ENCODE results near the gene WNT6.

The WNT6 gene

GRCh38 chr2:218878926-218879761, 19.5 kb downstream of the WNT6 start:
- peak; percentile 79 for DNase-seq

- DNase-seq, result no peak
Observed at GRCh38 chr2:218879776-218880101, 20.1 kb downstream of the WNT6 start.

- peak; percentile 79 for DNase-seq
Observed at GRCh38 chr2:218880102-218880858, 20.7 kb downstream of the WNT6 start, which contains the start of gene WNT10A. Gene WNT10A (plus strand): TSS chr2:218880852. CDS start chr2:218880996, 144 bp downstream.

GRCh38 chr2:218880859-218881594, 21.4 kb downstream of the WNT6 start:
- DNase-seq, result peak; percentile 30

GRCh38 chr2:218881744-218882460, 22.3 kb downstream of the WNT6 start:
- no peak for DNase-seq

- no peak for DNase-seq
Observed at GRCh38 chr2:218882461-218882816, 22.8 kb downstream of the WNT6 start.

- DNase-seq, result no peak
Observed at GRCh38 chr2:218882866-218883366, 23.3 kb downstream of the WNT6 start.

- peak; percentile 60 for DNase-seq
Observed at GRCh38 chr2:218883491-218884490, 24.2 kb downstream of the WNT6 start.

GRCh38 chr2:218884519-218884918, 24.9 kb downstream of the WNT6 start:
- no peak for DNase-seq

GRCh38 chr2:218885981-218886947, 26.7 kb downstream of the WNT6 start:
- peak; percentile 86 for DNase-seq

GRCh38 chr2:218887079-218887478, 27.5 kb downstream of the WNT6 start:
- peak; percentile 26 for DNase-seq

- DNase-seq, result no peak
Observed at GRCh38 chr2:218888341-218888740, 28.7 kb downstream of the WNT6 start.

GRCh38 chr2:218889937-218890336, 30.3 kb downstream of the WNT6 start:
- no peak for DNase-seq

GRCh38 chr2:218890369-218890768, 30.8 kb downstream of the WNT6 start:
- no peak for DNase-seq

GRCh38 chr2:218891275-218892135, 31.9 kb downstream of the WNT6 start:
- DNase-seq, result peak; percentile 30

GRCh38 chr2:218892693-218893348, 33.2 kb downstream of the WNT6 start:
- peak; percentile 89 for DNase-seq

- no peak for DNase-seq
Observed at GRCh38 chr2:218893349-218894150, 33.9 kb downstream of the WNT6 start.
